ENCODE results near the gene IFNG-AS1. TPM values are rescaled to one million over a fixed set of nuclear protein-coding genes. Genes with fewer than 3 reads are reported as not detected.

Gene IFNG-AS1
- total RNA-seq, 4 donors from 2014 or later: not detected

DNA sequence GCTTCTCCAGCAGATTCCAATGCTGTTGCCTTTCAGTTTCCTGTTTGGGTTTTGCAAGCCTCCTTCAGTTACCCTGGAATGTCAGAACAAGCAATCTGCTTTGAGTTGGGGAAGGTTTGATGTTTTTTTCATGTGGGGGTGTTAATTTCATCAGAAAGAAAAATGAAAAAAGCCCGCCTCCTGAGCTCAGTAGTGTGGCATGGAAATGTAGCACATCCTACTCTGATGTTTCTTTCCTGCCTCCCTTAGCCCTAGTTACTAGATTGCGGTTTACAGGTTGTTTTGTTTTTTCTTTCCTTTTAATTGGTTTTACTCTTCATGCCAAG, 22.6 kb downstream of the IFNG-AS1 start:
- 83 to 86% methylated on average over 2 of the region's 2 CpGs for whole genome bisulfite sequencing, 2 donors
- Histone ChIP-seq H3K27ac (no peak overlapping the region), H3K4me1 (no peaks in the 10 kb centered on the region), H3K36me3 (no peaks in the 10 kb centered on the region), H3K4me3 (no peak overlapping the region), H3K27me3 (no peaks in the 10 kb centered on the region), H3K9me3 (no peaks in the 10 kb centered on the region)
- no peak for DNase-seq (ENCODE audit: low spot score in 2 of 2)
- TF ChIP-seq EP300 (IDR thresholded peaks at IDR 0.05) (no peak), POLR2A (IDR thresholded peaks at IDR 0.05) (no peak)
- TF ChIP-seq, protein P1, sequence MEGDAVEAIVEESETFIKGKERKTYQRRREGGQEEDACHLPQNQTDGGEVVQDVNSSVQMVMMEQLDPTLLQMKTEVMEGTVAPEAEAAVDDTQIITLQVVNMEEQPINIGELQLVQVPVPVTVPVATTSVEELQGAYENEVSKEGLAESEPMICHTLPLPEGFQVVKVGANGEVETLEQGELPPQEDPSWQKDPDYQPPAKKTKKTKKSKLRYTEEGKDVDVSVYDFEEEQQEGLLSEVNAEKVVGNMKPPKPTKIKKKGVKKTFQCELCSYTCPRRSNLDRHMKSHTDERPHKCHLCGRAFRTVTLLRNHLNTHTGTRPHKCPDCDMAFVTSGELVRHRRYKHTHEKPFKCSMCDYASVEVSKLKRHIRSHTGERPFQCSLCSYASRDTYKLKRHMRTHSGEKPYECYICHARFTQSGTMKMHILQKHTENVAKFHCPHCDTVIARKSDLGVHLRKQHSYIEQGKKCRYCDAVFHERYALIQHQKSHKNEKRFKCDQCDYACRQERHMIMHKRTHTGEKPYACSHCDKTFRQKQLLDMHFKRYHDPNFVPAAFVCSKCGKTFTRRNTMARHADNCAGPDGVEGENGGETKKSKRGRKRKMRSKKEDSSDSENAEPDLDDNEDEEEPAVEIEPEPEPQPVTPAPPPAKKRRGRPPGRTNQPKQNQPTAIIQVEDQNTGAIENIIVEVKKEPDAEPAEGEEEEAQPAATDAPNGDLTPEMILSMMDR (IDR thresholded peaks at IDR 0.05): no peak

DNA sequence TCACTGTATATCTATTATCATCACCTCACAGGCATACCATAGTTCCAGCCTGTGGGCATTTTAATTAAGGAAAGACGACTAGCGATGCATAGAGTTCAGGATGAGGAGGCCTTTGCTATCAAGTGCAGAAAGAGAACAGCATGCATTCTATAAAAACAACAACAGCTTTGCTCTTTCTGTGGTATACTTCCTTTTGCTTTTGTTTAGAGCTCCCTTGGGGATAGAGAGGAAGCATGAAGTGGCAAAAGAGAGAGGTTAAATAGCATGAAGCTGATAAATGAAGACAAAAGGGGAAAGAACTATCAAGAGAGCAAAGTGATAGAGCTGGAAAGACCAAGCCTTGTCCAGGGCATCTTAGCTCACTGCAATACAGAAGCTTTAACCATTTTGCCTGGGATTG, 23.5 kb downstream of the IFNG-AS1 start:
- DNase-seq (ENCODE audit: low spot score in 2 of 2): no peak
- H3K4me1 ChIP-seq: no peaks in the 10 kb centered on the region
- no peaks in the 10 kb centered on the region for H3K36me3 ChIP-seq
- H3K9me3 ChIP-seq: no peaks in the 10 kb centered on the region
- H3K27me3 ChIP-seq: no peaks in the 10 kb centered on the region
- H3K27ac ChIP-seq: no peak overlapping the region
- WGBS, 2 donors: 64 to 72% methylated on average over 2 of the region's 2 CpGs
- no peak overlapping the region for H3K4me3 ChIP-seq
- no peak for TF ChIP-seq EP300 (IDR thresholded peaks at IDR 0.05)
- TF ChIP-seq, protein P1 (IDR thresholded peaks at IDR 0.05): no peak
- no peak for TF ChIP-seq POLR2A (IDR thresholded peaks at IDR 0.05)

DNA sequence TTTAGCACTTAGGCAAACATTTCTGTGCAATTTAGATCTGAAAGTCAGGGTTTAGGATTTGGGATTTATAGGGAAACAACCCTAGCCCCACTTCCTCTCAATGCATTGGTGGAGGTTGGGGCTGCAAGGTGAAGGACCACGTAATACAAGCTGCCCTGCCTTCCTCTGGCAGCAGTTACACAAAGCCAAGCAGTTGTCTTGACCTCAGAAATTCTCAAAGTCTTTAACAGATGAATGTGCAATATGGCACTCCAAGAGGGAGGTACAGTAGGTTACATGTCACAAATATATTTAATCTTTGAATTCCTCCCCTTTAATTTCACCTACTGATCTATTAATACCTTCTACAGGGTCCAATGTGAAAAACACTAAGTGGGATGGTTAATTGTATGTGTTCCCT, 23.9 kb downstream of the IFNG-AS1 start:
- WGBS, 2 donors: 70 to 87% methylated on average over 1 of the region's 1 CpG
- H3K27ac ChIP-seq: no peak overlapping the region
- no peaks in the 10 kb centered on the region for H3K4me1 ChIP-seq
- no peaks in the 10 kb centered on the region for H3K9me3 ChIP-seq
- no peaks in the 10 kb centered on the region for H3K27me3 ChIP-seq
- no peak for DNase-seq (ENCODE audit: low spot score in 2 of 2)
- H3K36me3 ChIP-seq: no peaks in the 10 kb centered on the region
- TF ChIP-seq POLR2A (IDR thresholded peaks at IDR 0.05): no peak
- TF ChIP-seq EP300 (IDR thresholded peaks at IDR 0.05): no peak
- TF ChIP-seq, protein P1 (IDR thresholded peaks at IDR 0.05): no peak
- H3K4me3 ChIP-seq: no peak overlapping the region

DNA sequence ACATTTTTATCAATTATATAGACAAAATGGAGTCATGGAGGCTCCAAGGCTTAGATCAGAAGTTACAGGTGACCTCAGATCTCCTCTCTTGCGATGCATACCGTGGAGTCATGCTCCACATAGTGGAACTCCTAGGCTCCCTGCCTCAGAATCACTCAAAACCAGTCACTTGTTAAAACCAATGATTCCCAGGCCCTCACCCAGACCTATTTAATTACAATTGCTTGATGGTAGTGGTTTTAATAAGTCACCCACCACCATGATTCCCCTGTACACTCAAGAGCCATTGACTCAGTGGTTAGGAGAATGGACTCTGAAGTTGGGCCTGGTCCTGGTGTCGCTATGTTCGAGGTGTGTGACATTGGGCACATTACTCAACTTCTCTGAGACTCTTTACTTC, 26.9 kb downstream of the IFNG-AS1 start:
- Histone ChIP-seq H3K9me3 (no peaks in the 10 kb centered on the region), H3K36me3 (no peaks in the 10 kb centered on the region), H3K27ac (no peak overlapping the region), H3K27me3 (no peaks in the 10 kb centered on the region), H3K4me3 (no peak overlapping the region), H3K4me1 (no peaks in the 10 kb centered on the region)
- WGBS, 2 donors: 92 to 96% methylated on average over 4 of the region's 4 CpGs
- TF ChIP-seq, protein P1 (IDR thresholded peaks at IDR 0.05): no peak
- TF ChIP-seq POLR2A (IDR thresholded peaks at IDR 0.05): no peak
- no peak for TF ChIP-seq EP300 (IDR thresholded peaks at IDR 0.05)
- no peak for DNase-seq (ENCODE audit: low spot score in 2 of 2)

DNA sequence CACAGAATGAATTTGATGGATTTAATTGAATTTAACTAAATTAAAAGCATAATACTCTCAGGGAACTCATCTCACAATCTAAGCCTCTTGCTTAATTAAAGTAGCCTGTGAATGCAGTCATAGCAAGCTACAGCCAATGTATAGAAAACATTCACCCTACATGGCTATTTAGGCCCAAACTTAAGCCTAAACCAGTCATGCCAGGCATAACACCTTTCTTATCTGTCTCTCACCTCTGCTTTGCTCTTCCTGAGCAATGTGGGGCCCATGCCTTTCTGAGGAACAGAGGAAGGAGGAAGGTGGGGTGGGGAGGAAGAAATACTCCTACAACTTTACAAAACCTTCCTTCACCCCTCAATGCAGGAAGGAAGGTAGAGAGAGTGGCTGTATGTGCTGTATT, 29.1 kb downstream of the IFNG-AS1 start:
- Histone ChIP-seq H3K27ac (no peak overlapping the region), H3K9me3 (no peaks in the 10 kb centered on the region), H3K4me1 (no peaks in the 10 kb centered on the region), H3K27me3 (no peaks in the 10 kb centered on the region), H3K4me3 (no peak overlapping the region), H3K36me3 (no peaks in the 10 kb centered on the region)
- no peak for TF ChIP-seq POLR2A (IDR thresholded peaks at IDR 0.05)
- TF ChIP-seq, protein P1 (IDR thresholded peaks at IDR 0.05): no peak
- no peak for TF ChIP-seq EP300 (IDR thresholded peaks at IDR 0.05)
- no peak for DNase-seq (ENCODE audit: low spot score in 2 of 2)
